NCI-H2171 treated with DMSO at 0.1 percent for 48 hours (cell line): ENCODE measurements around the gene MEA1.

ENCODE experiments used
- DNase-seq: peaks from one replicate; lab custom pipeline; 2025; lab: John Stamatoyannopoulos, UW

Gene MEA1

GRCh38 chr6:43038727-43039126 is 25.0 kb upstream of the MEA1 start:
- no peak for DNase-seq

DNA sequence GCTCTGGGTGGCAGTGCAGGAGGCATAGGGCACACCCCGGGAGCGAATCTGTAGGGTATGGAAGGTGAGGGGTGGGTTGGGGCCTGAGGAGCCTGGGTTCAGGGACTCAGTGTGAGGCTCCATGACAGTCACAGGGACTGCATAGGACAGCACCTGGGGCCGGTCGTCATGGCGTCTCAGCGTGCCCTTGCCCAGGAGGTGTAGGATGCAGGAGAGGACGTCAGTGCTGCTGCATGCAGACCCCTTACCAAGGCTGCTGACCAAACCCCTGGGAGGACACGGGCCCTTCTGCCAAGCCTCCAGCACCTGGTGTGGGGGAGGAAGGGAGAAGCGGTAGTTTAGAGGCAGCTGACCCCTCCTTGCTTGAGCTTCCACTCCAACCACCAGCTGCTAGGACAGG is 24.0 kb upstream of the MEA1 start:
- DNase-seq = no peak

GRCh38 chr6:43037197-43037596 is 23.5 kb upstream of the MEA1 start:
- DNase-seq = no peak

DNA sequence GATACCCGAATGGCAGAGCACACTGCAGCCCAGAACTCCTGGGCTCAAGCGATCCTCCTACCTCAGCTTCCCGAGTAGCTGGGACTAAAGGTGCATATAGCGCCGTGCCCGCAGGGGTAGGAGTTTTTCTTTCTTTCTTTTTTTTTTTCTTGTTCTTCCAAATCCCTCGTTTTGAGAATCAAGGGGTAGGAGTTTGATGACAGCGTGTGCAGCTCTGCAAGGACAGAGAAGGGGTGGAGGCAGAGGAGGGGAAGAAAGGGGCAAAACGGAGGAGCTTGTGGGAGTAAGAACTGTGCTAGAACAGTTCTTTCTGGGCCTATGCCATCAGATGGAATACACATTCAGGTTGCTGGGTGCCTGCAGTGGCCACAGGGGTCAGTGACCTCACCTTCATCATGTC is 23.0 kb upstream of the MEA1 start:
- no peak for DNase-seq

GRCh38 chr6:43035495-43036194 is 21.9 kb upstream of the MEA1 start:
- no peak for DNase-seq

DNA sequence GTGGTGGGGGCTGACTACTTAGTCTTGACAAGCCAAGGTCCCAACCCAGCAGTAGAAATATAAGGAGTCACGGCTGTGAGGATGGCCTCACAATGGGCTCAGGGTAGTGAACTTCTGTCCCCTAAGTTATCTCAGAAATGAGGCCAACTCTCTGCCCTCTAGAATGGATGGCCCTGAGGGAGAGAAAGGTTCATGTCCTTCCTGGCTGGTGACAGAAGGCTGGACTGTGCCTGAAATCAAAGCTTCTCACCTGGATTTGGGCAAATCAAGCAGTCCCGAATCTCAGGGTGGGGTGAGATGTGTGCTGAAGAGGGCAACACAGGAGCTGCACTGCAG is 20.4 kb upstream of the MEA1 start:
- no peak for DNase-seq

GRCh38 chr6:43033496-43034189 is 19.9 kb upstream of the MEA1 start:
- no peak for DNase-seq

DNA sequence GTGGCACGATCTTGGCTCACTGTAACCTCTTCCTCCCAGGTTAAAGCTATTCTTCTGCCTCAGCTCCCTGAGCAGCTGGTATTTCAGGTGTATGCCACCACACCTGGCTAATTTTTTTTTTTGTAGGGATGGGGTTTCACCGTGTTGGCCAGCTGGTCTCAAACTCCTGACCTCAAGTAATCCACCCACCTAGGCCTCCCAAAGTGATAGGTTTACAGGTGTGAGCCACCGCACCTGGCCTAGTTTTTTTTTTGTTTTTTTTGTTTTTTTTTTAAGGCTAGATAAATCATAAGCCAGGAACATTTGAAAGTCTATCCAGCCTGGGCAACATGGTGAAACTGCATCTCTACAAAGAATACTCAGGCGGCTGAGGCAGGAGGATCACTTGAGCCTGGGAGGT is 18.6 kb upstream of the MEA1 start:
- DNase-seq = peak; percentile 14

DNA sequence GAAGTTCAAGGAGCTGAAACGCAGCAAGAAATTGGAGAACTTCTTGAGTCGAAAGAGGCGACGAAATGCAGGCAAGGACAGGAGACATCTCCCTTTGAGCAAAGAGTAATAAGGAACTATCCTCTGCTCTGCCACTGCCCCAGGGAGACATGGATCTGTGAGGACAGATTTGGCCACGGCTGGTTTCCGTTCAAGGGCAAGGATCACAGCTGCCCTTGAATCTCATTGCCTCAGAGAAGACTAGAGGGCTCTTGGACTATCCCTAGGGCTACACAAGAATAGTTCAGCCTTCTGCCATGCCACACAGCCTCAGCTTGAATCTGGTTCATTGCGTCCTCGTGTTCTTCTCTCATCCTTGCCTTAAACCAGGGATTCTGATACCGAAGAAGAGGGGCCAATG is 15.4 kb upstream of the MEA1 start:
- DNase-seq = no peak

DNA sequence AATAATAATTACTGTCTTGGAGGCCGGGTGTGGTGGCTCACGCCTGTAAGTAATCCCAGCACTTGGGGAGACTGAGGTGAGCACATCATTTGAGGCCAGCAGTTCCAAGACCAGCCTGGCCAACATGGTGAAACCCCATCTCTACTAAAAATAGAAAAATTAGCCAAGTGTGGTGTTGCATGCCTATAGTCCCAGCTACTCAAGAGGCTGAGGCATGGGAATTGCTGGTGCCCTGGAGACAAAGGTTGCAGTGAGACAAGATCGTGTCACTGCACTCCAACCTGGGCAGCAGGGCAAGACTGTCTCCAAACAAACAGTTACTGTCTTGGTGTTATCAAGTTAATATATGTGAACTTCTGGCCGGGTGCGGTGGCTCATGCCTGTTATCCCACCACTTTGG is 12.6 kb upstream of the MEA1 start:
- DNase-seq = no peak

DNA sequence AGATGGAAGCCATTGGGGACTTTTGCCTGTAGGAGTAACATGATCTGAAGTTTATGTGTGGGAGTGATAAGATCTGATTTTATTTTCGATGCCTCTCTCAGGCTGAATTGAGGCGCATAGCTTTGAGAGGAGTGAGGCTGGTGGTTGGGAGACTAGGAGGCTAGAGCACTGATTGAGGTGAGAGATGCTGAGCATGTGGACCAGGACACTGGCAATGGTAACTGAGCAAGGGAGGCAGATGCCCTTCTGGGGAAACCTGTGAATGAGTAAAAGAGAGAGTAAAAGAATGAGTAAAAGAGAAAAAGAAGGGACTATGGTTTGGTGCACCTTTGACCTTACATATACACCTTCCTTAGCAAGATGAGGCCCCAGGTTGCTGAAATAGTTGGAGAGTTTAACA is 10.7 kb upstream of the MEA1 start:
- DNase-seq = no peak

DNA sequence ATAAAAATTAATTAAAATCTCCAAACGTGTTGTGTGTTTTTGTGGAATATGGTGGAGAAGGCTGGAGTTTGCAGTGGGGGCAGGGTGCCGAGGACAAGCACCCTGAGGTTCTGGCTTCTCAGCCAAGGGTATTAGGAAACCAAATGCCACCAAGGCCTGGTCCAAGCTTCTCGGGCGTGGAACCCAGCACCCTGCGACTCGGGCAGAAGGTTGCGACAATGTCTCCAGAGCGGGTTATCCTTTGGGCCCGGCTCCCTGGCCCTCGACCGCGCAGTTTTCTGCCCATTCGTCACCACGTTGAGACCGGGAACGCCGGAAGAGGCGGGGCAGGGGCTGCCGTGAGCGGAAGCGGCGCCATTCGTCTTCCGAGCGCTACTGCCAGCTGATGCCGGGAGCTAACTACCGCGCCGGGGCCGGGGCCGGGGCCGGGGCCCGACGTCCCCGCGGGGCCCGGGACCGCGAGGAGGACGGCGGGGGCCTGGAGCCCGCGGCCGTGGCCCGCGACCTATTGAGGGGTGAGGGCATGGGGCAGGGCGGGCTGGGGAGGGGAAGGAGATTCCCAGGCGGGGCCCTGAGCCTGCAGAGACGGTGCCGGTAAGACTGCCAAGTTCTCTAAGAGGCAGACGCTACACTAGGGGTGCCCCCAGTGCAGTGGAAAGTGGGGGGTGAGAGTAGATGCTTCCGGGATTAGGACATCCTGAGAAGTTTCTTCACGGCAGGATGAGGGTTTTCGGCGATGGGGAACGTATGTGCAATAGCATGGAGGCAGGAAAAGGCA is 7.7 kb upstream of the MEA1 start, which contains the start of gene RRP36:
Gene RRP36, plus strand, starts transcription at position 354 of the 778 bp plus-strand sequence. Its CDS starts 32 bp downstream, at position 386.
- DNase-seq = peak; percentile 75

DNA sequence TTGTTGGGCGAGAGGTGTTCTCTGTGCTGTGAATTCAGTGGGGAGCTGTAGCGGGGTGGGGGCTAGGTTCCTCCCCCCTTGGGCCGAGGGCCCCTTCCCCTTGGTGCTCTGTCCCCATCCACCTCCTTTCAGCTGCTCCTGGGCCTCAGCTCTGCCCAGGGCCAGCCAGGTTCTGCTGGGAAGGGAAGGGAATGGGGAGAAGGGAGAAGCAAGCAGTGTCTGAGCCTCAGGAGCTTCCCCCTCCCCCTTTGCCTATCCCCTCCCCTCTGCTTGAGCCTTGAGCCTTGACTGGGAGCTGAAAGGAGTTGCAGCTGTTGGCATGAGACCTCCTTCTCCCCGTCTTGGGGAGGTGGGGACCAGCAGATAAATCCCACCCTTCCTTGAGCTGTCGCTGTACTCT is 7.1 kb upstream of the MEA1 start:
- peak; percentile 61 for DNase-seq

GRCh38 chr6:43020052-43020705 is 6.4 kb upstream of the MEA1 start:
- DNase-seq = no peak

GRCh38 chr6:43019152-43019551 is 5.4 kb upstream of the MEA1 start:
- no peak for DNase-seq

DNA sequence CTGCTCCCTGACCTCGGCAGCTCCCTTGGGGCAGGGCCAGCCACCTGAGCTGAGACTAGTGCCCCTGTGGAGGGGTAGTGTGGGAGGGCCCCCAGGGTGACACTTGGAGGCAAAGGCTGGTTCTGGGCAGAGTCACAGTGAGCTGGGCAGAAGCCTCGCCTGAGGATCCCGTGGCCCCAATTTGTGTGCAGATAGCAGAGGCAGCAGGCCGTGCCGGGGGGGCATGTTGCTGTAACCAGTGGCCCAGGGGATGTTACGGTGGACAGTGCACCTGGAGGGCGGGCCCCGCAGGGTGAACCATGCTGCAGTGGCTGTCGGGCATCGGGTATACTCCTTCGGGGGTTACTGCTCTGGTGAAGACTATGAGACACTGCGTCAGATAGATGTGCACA is 3.2 kb upstream of the MEA1 start:
- DNase-seq = no peak

DNA sequence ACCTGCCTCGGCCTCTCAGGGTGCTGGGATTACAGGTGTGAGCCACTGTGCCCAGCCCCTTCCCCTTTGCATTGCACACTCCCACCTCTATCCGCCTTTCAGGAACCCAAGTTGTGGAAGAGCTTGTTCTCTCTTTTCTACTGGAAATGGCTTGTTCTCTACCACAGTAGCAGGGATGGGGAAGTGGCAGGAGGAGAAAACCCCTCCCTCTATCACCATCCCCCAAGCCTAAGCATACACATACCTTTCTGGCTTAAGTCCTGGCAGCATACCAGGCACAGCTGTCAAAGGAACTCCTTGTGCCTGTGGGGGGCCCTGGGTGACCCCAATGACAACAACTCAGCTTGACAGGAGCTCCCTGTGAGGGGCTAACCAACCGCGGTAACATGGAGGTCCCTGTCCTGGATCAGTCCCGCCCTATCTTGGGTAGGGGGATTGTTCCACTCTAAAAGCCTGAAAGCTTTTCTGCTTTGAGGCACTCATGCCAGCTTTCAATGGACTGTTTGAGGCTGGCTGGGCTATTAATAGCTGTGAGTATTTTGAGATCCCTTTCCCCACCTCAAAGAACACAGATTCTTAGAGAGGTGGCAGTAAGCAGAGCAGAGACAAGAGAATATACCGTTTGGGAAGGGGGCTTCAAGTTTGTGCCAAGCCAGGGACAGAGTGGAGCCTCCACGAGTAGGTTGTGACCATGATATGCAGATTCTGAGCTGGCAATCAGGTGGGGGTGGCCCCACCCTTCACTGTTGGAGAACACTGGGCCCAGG is 2.6 kb upstream of the MEA1 start:
- no peak for DNase-seq

GRCh38 chr6:43014434-43014909 is 726 bp upstream of the MEA1 start:
- peak; percentile 50 for DNase-seq

DNA sequence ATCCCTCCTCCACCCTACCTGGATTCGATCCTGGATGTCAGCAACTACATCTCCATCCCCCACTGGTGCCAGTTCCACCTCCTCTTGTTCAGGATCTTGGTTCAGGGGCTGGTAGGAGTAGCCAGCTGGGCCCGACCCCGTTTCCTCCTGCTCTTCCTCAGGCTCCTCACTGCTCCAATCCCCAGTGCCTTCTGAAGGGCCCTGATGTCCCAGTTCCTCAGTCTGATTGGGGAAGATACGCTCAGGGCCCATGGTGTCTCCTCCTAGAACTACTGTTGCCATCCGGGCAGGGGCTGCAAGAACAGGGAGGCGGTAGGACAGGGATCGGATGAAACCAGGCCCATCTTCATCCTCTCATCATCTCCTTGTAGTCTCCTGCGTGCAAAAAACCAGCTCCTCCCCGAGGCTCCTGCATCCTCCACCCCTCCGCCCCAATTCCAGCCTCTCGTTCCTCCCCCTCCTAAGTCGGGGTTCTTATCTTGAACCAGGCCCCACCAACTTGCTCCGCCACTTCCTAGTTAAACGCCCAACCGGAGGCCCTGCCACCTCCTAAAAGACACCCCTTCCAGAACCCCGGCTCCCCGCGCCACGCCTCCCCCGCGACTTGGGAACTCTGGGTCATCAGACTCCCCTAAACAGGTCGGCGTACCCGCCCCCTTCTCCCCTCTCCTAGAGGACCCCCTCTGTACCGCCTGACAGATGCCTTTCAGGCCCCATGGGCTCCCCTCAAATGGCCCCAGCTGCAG is 476 bp downstream of the MEA1 start:
- no peak for DNase-seq

GRCh38 chr6:43012364-43012763 is 1.4 kb downstream of the MEA1 start:
- no peak for DNase-seq

- DNase-seq = no peak
Measured at GRCh38 chr6:43011207-43011606, 2.5 kb downstream of the MEA1 start.
